ENCODE results near the gene HIC2. TPM values are rescaled to one million over a fixed set of nuclear protein-coding genes. Genes with fewer than 3 reads are reported as not detected.

HIC2 gene
- total and polyA plus RNA-seq, 9 of the 15 experiments (the other 6 are each of a cell fraction or from before 2014, with no cell fraction given) = 1.7 to 117 (median 35.5) TPM

GRCh38 chr22:21445437-21446127, 28.4 kb downstream of the HIC2 start (continued):
- TF ChIP-seq ZNF644 (tag; IDR thresholded peaks at IDR 0.05; ENCODE audit: low read depth) (no peak), ZBTB1 (CRISPR knock-in tag; IDR thresholded peaks at IDR 0.05; ENCODE audit: borderline replicate concordance, low read depth) (no peak), STAT5A (IDR thresholded peaks at IDR 0.05; ENCODE audit: borderline replicate concordance, low read length) (no peak), FIP1L1 (IDR thresholded peaks at IDR 0.05; ENCODE audit: low read depth, low read length, poor library complexity, severe bottlenecking) (peak; percentile 14), CHD2 (IDR thresholded peaks at IDR 0.05; ENCODE audit: low read depth, low read length) (no peak), ATF2 (CRISPR knock-in tag; IDR thresholded peaks at IDR 0.05) (no peak), NCOA4 (IDR thresholded peaks at IDR 0.05; ENCODE audit: partially characterized antibody) (no peak), SETDB1 (IDR thresholded peaks at IDR 0.05; ENCODE audit: low read length) (no peak), HMG20A (CRISPR knock-in tag; conservative IDR thresholded peaks at IDR 0.05) (0 out of 2 replicates have a peak, but pooled peaks have one; percentile 20), ZNF253 (CRISPR knock-in tag; conservative IDR thresholded peaks at IDR 0.05) (no peak), PHF21A (IDR thresholded peaks at IDR 0.05; ENCODE audit: borderline replicate concordance, low read depth) (no peak), ZNF436 (CRISPR knock-in tag; IDR thresholded peaks at IDR 0.05) (no peak), NFE2 (IDR thresholded peaks at IDR 0.05; ENCODE audit: low read depth) (no peak), TFAP4 (CRISPR knock-in tag; IDR thresholded peaks at IDR 0.05; ENCODE audit: borderline replicate concordance) (no peak), HMGXB4 (CRISPR knock-in tag; IDR thresholded peaks at IDR 0.05) (no peak), ZNF12 (CRISPR knock-in tag; IDR thresholded peaks at IDR 0.05) (no peak), HBP1 (CRISPR knock-in tag; IDR thresholded peaks at IDR 0.05) (no peak), MAX (CRISPR knock-in tag; IDR thresholded peaks at IDR 0.05) (0 out of 2 replicates have a peak, but pooled peaks have one; percentile 6), MIER1 (IDR thresholded peaks at IDR 0.05; ENCODE audit: low read depth) (no peak), HDAC6 (IDR thresholded peaks at IDR 0.05; ENCODE audit: low read depth, low read length) (0 out of 2 replicates have a peak, but pooled peaks have one; percentile 16), RBM14 (IDR thresholded peaks at IDR 0.05; ENCODE audit: borderline replicate concordance, insufficient read depth, low read depth, low read length) (0 out of 2 replicates have a peak, but pooled peaks have one; percentile 87), KAT7 (CRISPR knock-in tag; IDR thresholded peaks at IDR 0.05; ENCODE audit: borderline replicate concordance) (0 out of 2 replicates have a peak, but pooled peaks have one; percentile 26), SLC30A9 (CRISPR knock-in tag; IDR thresholded peaks at IDR 0.05) (no peak)

All from K562 (cell line).